Progenitor cell of endocrine pancreas (in vitro differentiated cells): Measurements from ENCODE around the gene HADHA. TPM values are rescaled to one million over a fixed set of nuclear protein-coding genes. Genes with fewer than 3 reads are reported as not detected.

Experiments
- DNase-seq: peaks from one replicate; pipeline ENCODE4 v3.0.0; 2021; ENCODE audit warnings: low spot score; ENCODE audit not compliant: unreplicated experiment
- H3K27ac Mint-ChIP-seq: 2 replicates; pipeline ENCODE4 v1.8.0; 2021; ENCODE audit warnings: mild to moderate bottlenecking, moderate library complexity, mixed read lengths
- H3K27me3 Mint-ChIP-seq: 2 replicates; pipeline ENCODE4 v1.8.0; 2021; ENCODE audit warnings: mixed read lengths
- H3K36me3 Mint-ChIP-seq: 2 replicates; pipeline ENCODE4 v1.8.0; 2022; ENCODE audit warnings: mixed read lengths; ENCODE audit not compliant: insufficient read depth
- H3K4me1 Mint-ChIP-seq: 2 replicates; pipeline ENCODE4 v1.8.0; 2021; ENCODE audit warnings: low read depth, mixed read lengths
- H3K4me3 Mint-ChIP-seq: 2 replicates; pipeline ENCODE4 v1.8.0; 2021; ENCODE audit warnings: low read depth, mild to moderate bottlenecking, moderate library complexity, mixed read lengths
- H3K9me3 Mint-ChIP-seq: 2 replicates; pipeline ENCODE4 v1.8.0; 2021; ENCODE audit warnings: low read depth, mixed read lengths
- total RNA-seq: library from RNA; stranded (reverse); gene quantifications from 2 replicates; pipeline ENCODE4 v1.2.1, GENCODE V29; 2021
- TF ChIP-seq, protein P1 (sequence below): fragments of 200-600 bp; sonication (generic); IDR thresholded peaks from one replicate; pipeline ENCODE4 v1.5.0; 2021; ENCODE audit warnings: antibody characterized with exemption, mild to moderate bottlenecking; ENCODE audit not compliant: unreplicated experiment

Gene HADHA
- total RNA-seq, 1 donor from 2014 or later: 111 TPM

DNA sequence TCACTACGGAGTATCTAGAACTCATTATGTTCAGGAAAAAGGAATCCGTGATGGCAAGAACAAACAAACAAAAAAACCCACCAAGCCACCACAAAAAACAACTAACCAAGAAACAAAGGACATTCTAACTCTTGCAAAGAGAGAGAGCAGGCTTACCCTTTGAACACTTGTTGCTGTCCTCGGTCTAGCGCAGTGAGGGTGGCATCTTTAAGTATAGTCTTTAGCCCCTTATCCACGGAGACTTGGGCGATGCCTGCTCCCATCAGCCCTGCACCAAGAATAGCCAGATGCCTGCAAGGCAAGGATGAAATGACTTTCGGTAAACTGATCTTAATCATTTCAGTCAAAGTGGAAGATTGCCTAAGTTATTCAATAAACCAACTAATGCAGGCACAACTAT is 40.5 kb downstream of the HADHA start:
- H3K27me3 Mint-ChIP-seq: no peaks in the 10 kb centered on the region
- TF ChIP-seq, protein P1, sequence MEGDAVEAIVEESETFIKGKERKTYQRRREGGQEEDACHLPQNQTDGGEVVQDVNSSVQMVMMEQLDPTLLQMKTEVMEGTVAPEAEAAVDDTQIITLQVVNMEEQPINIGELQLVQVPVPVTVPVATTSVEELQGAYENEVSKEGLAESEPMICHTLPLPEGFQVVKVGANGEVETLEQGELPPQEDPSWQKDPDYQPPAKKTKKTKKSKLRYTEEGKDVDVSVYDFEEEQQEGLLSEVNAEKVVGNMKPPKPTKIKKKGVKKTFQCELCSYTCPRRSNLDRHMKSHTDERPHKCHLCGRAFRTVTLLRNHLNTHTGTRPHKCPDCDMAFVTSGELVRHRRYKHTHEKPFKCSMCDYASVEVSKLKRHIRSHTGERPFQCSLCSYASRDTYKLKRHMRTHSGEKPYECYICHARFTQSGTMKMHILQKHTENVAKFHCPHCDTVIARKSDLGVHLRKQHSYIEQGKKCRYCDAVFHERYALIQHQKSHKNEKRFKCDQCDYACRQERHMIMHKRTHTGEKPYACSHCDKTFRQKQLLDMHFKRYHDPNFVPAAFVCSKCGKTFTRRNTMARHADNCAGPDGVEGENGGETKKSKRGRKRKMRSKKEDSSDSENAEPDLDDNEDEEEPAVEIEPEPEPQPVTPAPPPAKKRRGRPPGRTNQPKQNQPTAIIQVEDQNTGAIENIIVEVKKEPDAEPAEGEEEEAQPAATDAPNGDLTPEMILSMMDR: no peak
- no peak overlapping the region for H3K27ac Mint-ChIP-seq
- H3K4me3 Mint-ChIP-seq: no peak overlapping the region
- H3K9me3 Mint-ChIP-seq: no peaks in the 10 kb centered on the region
- peaks cover 38% of the 10 kb centered on the region for H3K36me3 Mint-ChIP-seq
- DNase-seq: no peak
- H3K4me1 Mint-ChIP-seq: no peaks in the 10 kb centered on the region

GRCh38 chr2:26202981-26203490 is 41.4 kb downstream of the HADHA start:
- H3K4me1 Mint-ChIP-seq: peaks cover 4% of the 10 kb centered on the region
- TF ChIP-seq, protein P1: no peak

DNA sequence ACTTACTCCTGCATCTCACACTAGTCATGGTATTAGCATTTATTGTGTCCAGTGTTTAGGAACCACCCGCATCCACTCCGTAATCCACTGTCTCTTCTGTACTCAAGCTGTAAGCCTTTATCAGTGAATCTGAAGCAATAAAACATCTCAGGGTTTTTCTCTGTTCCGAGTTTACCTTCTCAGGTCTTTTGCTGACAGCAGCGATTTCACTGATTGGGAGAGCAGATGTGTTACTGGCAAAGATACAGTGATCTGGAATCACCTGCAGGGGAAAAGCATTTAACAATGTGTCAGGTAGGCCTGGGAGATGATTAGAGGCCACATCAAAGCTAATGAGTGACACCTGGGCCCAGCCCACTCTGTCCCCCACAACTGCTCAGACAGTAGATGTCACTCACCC is 46.9 kb downstream of the HADHA start:
- no peak for DNase-seq
- Mint-ChIP-seq H3K36me3 (peaks cover 45% of the 10 kb centered on the region), H3K27me3 (no peaks in the 10 kb centered on the region), H3K4me3 (no peak overlapping the region), H3K4me1 (peaks cover 11% of the 10 kb centered on the region), H3K27ac (no peak overlapping the region), H3K9me3 (no peaks in the 10 kb centered on the region)
- TF ChIP-seq, protein P1: no peak

More at GRCh38 chr2:26202981-26203490, 41.4 kb downstream of the HADHA start:
- DNase-seq: no peak
- no peak overlapping the region for H3K4me3 Mint-ChIP-seq
- no peaks in the 10 kb centered on the region for H3K27me3 Mint-ChIP-seq
- no peaks in the 10 kb centered on the region for H3K9me3 Mint-ChIP-seq
- peaks cover 43% of the 10 kb centered on the region for H3K36me3 Mint-ChIP-seq
- H3K27ac Mint-ChIP-seq: no peak overlapping the region

DNA sequence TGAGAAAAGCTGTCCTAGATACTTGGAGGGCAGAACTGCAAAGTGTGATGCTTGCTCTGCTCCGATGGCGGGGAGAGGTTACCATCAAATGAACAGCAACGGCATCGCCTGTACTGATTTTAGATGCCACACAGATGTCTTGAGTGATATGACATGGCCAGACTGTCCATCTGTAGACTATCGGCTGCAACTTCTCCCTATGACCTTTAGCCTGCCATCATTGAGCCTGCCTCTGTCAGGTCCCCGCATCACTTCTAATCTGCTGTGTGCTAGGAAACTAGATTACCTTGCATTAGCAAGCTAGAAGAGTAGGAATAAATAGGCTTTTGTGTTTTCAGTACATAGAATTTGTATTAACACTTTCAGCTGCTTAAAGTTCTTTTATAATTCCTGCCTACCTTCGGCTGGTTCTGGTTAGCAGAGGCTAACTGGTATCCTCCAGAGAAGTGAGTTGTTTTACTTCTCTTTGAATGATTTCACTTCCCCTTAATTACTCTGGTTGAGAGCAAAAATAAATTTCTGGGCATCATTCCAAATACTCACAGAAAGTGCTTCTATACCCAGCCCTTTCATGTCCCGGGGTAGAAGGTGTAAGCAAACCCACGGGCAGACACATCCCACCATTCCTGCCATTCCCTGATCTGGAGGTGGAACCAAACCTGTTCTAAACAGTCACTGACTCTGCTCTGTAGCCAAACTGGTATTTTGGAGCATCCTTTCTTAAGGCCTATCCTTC is 47.6 kb downstream of the HADHA start:
- no peak overlapping the region for H3K4me3 Mint-ChIP-seq
- H3K27me3 Mint-ChIP-seq: no peaks in the 10 kb centered on the region
- TF ChIP-seq, protein P1: no peak
- H3K27ac Mint-ChIP-seq: no peak overlapping the region
- H3K4me1 Mint-ChIP-seq: peaks cover 11% of the 10 kb centered on the region
- no peak for DNase-seq
- peaks cover 42% of the 10 kb centered on the region for H3K36me3 Mint-ChIP-seq
- no peaks in the 10 kb centered on the region for H3K9me3 Mint-ChIP-seq

DNA sequence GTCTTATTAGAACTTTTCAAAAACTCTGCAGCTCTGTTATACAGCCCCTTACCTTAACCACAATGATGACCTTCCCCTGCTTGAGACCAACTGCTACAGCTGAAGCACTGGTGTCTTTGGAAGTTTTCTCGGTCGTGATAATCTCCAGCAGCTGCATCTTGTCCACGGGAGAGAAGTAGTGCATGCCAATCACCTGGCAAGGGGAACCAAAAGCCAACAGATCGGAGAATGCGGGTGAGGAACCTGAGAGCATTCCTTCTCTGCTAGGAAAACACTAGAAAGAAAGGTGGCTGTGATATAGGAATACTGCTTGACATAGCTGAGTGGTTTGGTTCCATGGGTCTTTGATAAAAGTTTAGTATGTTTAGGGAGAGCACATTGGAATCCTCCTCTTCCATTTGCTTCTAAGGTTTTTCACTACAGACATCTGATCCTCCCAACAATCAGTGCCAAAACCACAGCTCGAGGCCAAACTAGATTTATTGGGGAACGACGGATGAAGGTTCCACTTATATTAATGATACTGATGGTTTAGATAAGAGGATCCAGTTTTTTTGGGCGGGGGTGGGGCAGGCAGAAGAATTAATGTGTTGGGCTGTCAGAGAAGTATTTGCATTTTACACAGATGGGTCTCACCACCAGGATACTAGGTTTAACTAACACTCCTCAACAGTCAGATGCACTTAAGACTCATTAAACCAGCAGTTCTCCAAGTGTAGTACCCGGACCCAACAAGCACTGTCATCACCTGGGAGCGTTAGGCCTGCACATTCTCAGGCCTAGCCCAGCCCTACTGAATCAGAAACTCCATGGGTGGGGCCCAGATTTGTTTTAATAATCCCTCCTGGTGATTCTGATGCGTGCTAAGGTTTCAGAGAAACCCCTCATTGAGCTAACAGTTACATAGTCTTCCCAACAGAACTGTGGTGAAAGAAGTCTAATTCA is 49.1 kb downstream of the HADHA start:
- H3K27me3 Mint-ChIP-seq: no peaks in the 10 kb centered on the region
- TF ChIP-seq, protein P1: no peak
- H3K27ac Mint-ChIP-seq: no peak overlapping the region
- H3K36me3 Mint-ChIP-seq: peaks cover 38% of the 10 kb centered on the region
- no peak for DNase-seq
- H3K4me3 Mint-ChIP-seq: no peak overlapping the region
- no peaks in the 10 kb centered on the region for H3K9me3 Mint-ChIP-seq
- H3K4me1 Mint-ChIP-seq: peaks cover 11% of the 10 kb centered on the region
